ENCODE data around the gene NATD1.

The NATD1 gene

GRCh38 chr17:21239680-21240368 is 13.4 kb downstream of the NATD1 start:
- no peak overlapping the region for H3K4me3 ChIP-seq (ENCODE audit: low read depth, low read length)
- TF ChIP-seq CTCF (IDR thresholded peaks at IDR 0.05; ENCODE audit: insufficient read depth, low read depth, low read length, missing control alignments): peak; percentile 45
- DNase-seq (ENCODE audit: low read depth): peak; percentile 35

GRCh38 chr17:21235921-21236320 is 17.3 kb downstream of the NATD1 start:
- no peak for TF ChIP-seq CTCF (IDR thresholded peaks at IDR 0.05; ENCODE audit: insufficient read depth, low read depth, low read length, missing control alignments)
- H3K4me3 ChIP-seq (ENCODE audit: low read depth, low read length): no peak overlapping the region
- DNase-seq (ENCODE audit: low read depth): no peak

- no peak for TF ChIP-seq CTCF (IDR thresholded peaks at IDR 0.05; ENCODE audit: insufficient read depth, low read depth, low read length, missing control alignments)
- no peak for DNase-seq (ENCODE audit: low read depth)
- no peak overlapping the region for H3K4me3 ChIP-seq (ENCODE audit: low read depth, low read length)
Measured at GRCh38 chr17:21233581-21234347, 19.4 kb downstream of the NATD1 start.

- DNase-seq (ENCODE audit: low read depth): no peak
- no peak for TF ChIP-seq CTCF (IDR thresholded peaks at IDR 0.05; ENCODE audit: insufficient read depth, low read depth, low read length, missing control alignments)
- H3K4me3 ChIP-seq (ENCODE audit: low read depth, low read length): no peak overlapping the region
Measured at GRCh38 chr17:21232033-21232749, 21.0 kb downstream of the NATD1 start.

GRCh38 chr17:21231533-21231932 is 21.7 kb downstream of the NATD1 start:
- no peak for DNase-seq (ENCODE audit: low read depth)
- no peak overlapping the region for H3K4me3 ChIP-seq (ENCODE audit: low read depth, low read length)
- TF ChIP-seq CTCF (IDR thresholded peaks at IDR 0.05; ENCODE audit: insufficient read depth, low read depth, low read length, missing control alignments): no peak

GRCh38 chr17:21228845-21229244 is 24.4 kb downstream of the NATD1 start:
- H3K4me3 ChIP-seq (ENCODE audit: low read depth, low read length): no peak overlapping the region
- no peak for TF ChIP-seq CTCF (IDR thresholded peaks at IDR 0.05; ENCODE audit: insufficient read depth, low read depth, low read length, missing control alignments)
- no peak for DNase-seq (ENCODE audit: low read depth)

Measured in GM12865 (cell line).